Stimulated activated CD8-positive, alpha-beta memory T cell treated with anti-CD3 and anti-CD28 coated beads, Interleukin-4, amount 100 ng/mL, for 1 hour (primary cell): ENCODE measurements around the gene SMYD5.
"Not testable (repeated sequence)": the region's sequence is repeated elsewhere in the genome, so short reads cannot be mapped to it uniquely, and the experiment has no call there.

ENCODE experiments used
- DNase-seq, 2 donors: peaks; one replicate each; pipeline ENCODE4 v3.0.0-alpha.2; 2020; ENCODE audit warnings: low read depth in 2 of 2, low spot score in 1 of 2

The SMYD5 gene

GRCh38 chr2:73214120-73215035 lies at the start of gene SMYD5:
TSS of gene SMYD5 (plus strand) at chr2:73214245. CDS start at chr2:73214267, 22 bp downstream.
- peak; percentile 86 for DNase-seq

DNA sequence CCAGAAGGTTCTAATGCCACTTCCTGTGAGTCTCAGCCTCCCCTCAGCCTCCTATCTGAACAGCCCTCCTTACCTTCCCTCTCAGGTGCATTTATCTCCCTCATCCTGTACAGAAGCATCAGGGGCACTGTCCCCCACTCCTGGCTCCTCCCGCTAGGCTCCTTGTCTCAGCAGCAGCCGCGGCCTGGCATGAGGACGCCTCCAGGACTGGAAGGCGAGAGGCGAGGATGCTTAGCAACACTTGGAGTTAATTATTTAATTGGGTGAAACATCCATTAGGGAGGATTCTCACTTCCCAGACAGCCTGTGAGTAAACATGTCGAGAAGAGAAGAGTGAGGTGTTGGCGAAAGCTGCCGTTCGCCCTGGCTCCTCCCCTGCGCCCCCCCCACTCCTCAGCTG lies 48.1 kb upstream of the SMYD5 start:
- DNase-seq = not testable (repeated sequence)

GRCh38 chr2:73166813-73167212 lies 47.2 kb upstream of the SMYD5 start:
- not testable (repeated sequence) for DNase-seq

GRCh38 chr2:73168348-73168747 lies 45.7 kb upstream of the SMYD5 start:
- DNase-seq = not testable (repeated sequence)

DNA sequence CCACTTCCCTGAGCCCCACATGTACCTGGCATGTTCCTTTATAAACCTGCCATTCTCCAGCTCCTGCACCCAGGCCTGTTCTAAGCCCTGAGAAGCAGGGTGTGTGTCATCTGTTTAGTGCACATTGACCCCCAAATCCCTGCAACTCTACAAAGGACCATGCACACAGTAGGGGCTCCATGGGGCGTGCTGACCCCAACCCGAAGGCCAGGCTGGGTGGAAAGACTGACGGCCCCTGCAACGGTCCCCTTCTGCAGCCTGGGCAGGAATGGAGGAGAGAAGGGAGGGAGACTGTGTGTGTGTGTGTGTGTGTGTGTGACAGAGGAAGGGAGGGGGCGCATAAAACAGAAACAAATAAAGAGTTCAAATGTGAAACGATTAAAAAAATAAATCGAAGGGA lies 43.7 kb upstream of the SMYD5 start:
- not testable (repeated sequence) for DNase-seq

DNA sequence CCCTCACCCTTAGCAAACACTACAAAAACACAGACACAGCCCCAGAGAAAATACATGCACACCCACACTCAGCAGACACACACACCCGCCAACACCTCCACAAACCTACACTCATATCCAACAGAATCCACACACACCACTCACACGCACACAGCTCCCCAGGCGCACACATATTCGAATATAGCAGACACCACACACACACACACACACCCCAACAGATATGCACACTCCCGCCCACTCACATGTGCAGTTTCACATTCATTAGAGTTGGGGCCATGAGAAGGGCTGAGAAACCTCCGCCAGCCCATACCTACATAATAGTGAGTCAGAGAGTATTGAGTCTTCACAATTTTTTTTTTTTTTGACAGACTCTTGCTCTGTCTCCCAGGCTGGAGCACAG lies 41.1 kb upstream of the SMYD5 start:
- DNase-seq = no peak

- no peak for DNase-seq
Measured at GRCh38 chr2:73173781-73174180, 40.3 kb upstream of the SMYD5 start.

DNA sequence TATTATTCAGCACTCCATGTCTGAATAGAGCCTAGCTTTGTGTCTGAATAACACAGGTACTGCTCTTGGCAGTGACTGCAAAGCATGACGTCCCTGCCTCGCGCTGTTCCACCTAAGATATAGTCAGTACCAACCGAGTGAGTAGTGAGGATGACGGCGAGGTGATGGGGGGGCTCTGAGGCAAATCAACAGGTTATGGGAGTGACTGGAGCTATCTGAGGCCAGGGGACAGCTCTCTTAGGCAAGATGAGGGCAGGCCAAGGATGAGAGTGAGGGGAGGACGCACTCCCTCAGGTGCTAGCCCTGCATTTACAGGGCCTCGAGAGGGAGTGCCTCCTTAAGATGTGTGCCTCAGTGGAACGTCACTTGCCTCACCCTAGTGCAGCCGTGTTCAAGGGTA lies 39.8 kb upstream of the SMYD5 start:
- DNase-seq = no peak

- no peak for DNase-seq
Measured at GRCh38 chr2:73174941-73175662, 38.9 kb upstream of the SMYD5 start.

- peak; percentile 44 to 49 for DNase-seq
Measured at GRCh38 chr2:73175663-73176204, 38.3 kb upstream of the SMYD5 start.

DNA sequence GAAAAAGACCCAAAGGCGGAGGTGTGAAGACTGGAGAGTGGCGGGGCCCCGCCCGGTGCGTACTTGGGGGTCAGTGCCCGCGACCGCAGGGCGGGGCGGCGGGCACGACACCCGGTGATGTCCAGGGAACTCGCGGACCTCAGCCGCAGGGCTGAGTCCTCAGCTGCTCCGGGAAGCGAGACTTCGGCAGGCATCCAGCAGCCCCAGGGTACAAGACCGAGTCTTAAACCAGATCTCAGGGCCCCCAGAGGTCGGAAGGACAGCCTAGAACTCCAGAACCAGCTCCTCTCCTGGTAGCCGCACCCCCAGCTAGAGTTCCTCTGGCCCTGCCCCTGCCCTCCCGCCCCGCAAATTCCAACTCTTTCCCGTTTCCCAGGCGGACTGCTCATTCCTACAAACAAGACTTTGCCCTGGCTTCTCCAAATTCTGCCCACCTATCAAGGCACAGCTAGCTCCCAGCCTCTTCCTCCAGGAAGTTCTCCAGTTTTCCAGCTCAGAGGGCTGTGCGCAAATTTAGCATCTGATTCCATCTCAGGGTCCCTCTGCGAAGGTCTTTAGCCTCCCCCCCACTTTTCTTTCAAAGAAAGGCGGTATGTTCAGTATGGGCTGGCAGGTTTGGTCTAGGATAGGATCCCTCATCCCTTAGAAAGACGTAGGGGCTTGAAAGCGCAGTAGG lies 37.7 kb upstream of the SMYD5 start:
- no peak for DNase-seq

DNA sequence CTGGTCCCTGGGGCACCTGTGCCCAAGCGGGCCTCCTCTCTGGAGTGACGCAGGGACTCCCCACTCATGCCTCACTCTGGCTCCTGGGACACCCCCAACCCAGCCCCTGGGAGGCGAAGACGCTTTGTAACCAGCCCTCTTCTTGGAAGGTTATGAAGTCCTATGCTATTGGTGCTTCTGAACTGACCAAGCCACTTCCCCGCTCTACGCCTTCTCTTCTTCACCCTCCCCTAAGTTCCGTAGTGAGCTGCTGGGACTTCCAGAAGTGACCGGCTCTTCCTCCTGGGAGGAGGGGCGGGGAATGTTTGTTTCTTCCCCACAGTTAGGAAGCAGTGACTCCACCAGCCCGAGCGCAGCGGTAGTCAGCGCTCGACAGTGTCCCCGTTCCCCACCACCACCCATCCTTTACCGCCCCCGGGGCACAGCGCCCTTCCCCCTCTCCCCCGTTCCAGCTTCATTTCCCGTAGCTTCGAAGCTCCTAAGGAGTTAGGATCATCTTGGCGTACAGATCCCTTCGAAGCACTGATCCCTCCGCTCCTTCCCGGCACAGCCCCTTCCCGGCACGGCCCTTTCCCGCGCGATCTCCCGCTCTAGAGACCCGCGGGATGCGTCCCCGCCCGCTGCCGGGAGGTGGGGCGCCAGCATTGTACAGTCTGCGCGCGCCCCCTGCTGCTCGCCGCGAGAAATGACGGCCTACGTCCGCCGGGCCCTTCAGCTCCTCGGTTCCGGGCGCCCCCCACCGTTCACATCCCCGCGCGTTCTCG lies 37.0 kb upstream of the SMYD5 start:
- DNase-seq = peak; percentile 69 to 78

GRCh38 chr2:73177645-73178255 lies 36.3 kb upstream of the SMYD5 start:
- DNase-seq = no peak

DNA sequence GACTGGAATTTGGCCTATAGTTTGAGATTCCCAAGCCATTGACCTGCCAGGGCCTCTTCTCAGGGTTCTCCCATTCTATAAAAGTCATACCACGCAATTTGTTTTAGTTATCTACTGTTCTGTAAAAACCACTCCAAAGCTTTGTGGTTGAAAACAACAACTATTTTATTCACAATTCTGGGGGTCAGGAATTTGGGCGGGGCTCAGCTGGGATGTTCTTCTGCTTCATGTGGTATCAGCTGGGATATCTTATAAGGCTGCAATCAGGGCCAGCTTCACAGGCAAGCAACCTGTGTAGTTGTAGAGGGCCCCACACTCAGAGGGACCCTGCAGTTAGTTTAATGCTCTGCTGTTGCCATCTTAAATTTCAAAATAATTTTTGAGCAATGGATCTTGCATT lies 28.1 kb upstream of the SMYD5 start:
- no peak for DNase-seq

- DNase-seq = no peak
Measured at GRCh38 chr2:73187549-73187948, 26.5 kb upstream of the SMYD5 start.

GRCh38 chr2:73197579-73197978 lies 16.5 kb upstream of the SMYD5 start:
- no peak for DNase-seq

GRCh38 chr2:73200281-73200680 lies 13.8 kb upstream of the SMYD5 start:
- DNase-seq = not testable (repeated sequence)

GRCh38 chr2:73202156-73203054 lies 11.6 kb upstream of the SMYD5 start, which contains the start of gene NOTO:
TSS of gene NOTO (plus strand) at chr2:73202574. CDS start at chr2:73202667, 93 bp downstream.
- DNase-seq = no peak

- DNase-seq = no peak
Measured at GRCh38 chr2:73203055-73203681, 10.9 kb upstream of the SMYD5 start.
